ENCODE measurements around the gene CTDSP1. TPM values are rescaled to one million over a fixed set of nuclear protein-coding genes. Genes with fewer than 3 reads are reported as not detected.

CTDSP1 gene
- total and polyA plus RNA-seq, 11 donors = 67.4 to 121 (median 93.8) TPM

GRCh38 chr2:218397820-218398436 is 1.7 kb upstream of the CTDSP1 start:
- TF ChIP-seq POLR2A (IDR thresholded peaks at IDR 0.05) (peak in 1 of 2 donors; percentile 55), CTCF (IDR thresholded peaks at IDR 0.05) (no peak)
- Histone ChIP-seq H3K27me3 (no peaks in the 10 kb centered on the region), H3K27ac (peak overlapping the region; percentile 99 to 100 (median 100)), H3K9me3 (no peaks in the 10 kb centered on the region), H3K4me3 (peak overlapping the region; percentile 63 to 100 (median 96)), H3K4me1 (peaks cover 9 to 68% (median 43%) of the 10 kb centered on the region in 12 donors), H3K36me3 (peaks cover 0 to 20% (median 17%) of the 10 kb centered on the region in 9 donors)
- ATAC-seq (peak; percentile 3 to 42 (median 12)), DNase-seq (peak; percentile 85 to 92 (median 90))
- intact Hi-C loops (cut with DNase I) = loop anchor here in 8 of 10 donors (2.0 to 10.0 kb wide), 9 partner anchors 93 to 213 kb away; partner anchors contain the start of genes AAMP (in 4 of the 8), PNKD (in 4 of the 8), TMBIM1 (in 2 of the 8) and ARPC2 (in 1 of the 8)
- WGBS, 4 donors = 1% methylated on average over 18 to 35 of the region's 35 CpGs

- Histone ChIP-seq H3K36me3 (peaks cover 0 to 28% (median 24%) of the 10 kb centered on the region in 9 donors), H3K4me1 (peaks cover 9 to 72% (median 45%) of the 10 kb centered on the region in 12 donors), H3K27ac (peak overlapping the region; percentile 99 to 100 (median 100)), H3K4me3 (peak overlapping the region; percentile 63 to 100 (median 96)), H3K27me3 (no peaks in the 10 kb centered on the region), H3K9me3 (no peaks in the 10 kb centered on the region)
- peak; percentile 91 to 95 (median 92) for DNase-seq
- intact Hi-C loops (cut with DNase I) = loop anchor here in 7 of 10 donors (2.0 to 10.0 kb wide), 7 partner anchors 94 to 214 kb away; partner anchors contain the start of genes AAMP (in 4 of the 7), PNKD (in 4 of the 7) and ARPC2 (in 1 of the 7)
- ATAC-seq = peak; percentile 13 to 53 (median 45)
- WGBS, 4 donors = 1% methylated on average over 29 to 95 of the region's 95 CpGs
- TF ChIP-seq CTCF (IDR thresholded peaks at IDR 0.05) (no peak), POLR2A (IDR thresholded peaks at IDR 0.05) (no peak)
These were observed 954 bp upstream of the CTDSP1 start for GRCh38 chr2:218398437-218399390.

GRCh38 chr2:218400167-218400929 is 680 bp downstream of the CTDSP1 start:
- H3K27me3 ChIP-seq = no peaks in the 10 kb centered on the region
- peaks cover 13 to 74% (median 54%) of the 10 kb centered on the region in 12 donors for H3K4me1 ChIP-seq
- 1% methylated on average over 24 to 63 of the region's 63 CpGs for WGBS, 4 donors
- DNase-seq (peak; percentile 57 to 82 (median 60)), ATAC-seq (no peak)
- H3K4me3 ChIP-seq = peak overlapping the region; percentile 63 to 100 (median 96)
- peaks cover 3 to 44% (median 40%) of the 10 kb centered on the region in 9 donors for H3K36me3 ChIP-seq
- peak overlapping the region; percentile 99 to 100 (median 100) for H3K27ac ChIP-seq
- TF ChIP-seq POLR2A (IDR thresholded peaks at IDR 0.05) (no peak), CTCF (IDR thresholded peaks at IDR 0.05) (no peak)
- H3K9me3 ChIP-seq = no peaks in the 10 kb centered on the region
- intact Hi-C loops (cut with DNase I) = loop anchor here in 5 of 10 donors (10.0 kb wide), 2 partner anchors 164 to 254 kb away; partner anchors contain the start of genes BCS1L (in 4 of the 5), ZNF142 (in 4 of the 5), CNOT9 (in 1 of the 5) and USP37 (in 1 of the 5)

Data from heart left ventricle (tissue), 16 donors.